GM18498 (cell line): ENCODE measurements around the gene FHL3.

Experiments
- ATAC-seq: cut with Tn5 transposase; IDR thresholded peaks from one replicate; pipeline ENCODE4 v1.9.1; 2021; ENCODE audit warnings: mild to moderate bottlenecking, moderate library complexity; ENCODE audit not compliant: unreplicated experiment

The FHL3 gene

GRCh38 chr1:38014724-38015424, 9.6 kb upstream of the FHL3 start:
- ATAC-seq: no peak

GRCh38 chr1:38014171-38014570, 8.9 kb upstream of the FHL3 start:
- ATAC-seq: no peak

GRCh38 chr1:38013227-38013622, 7.9 kb upstream of the FHL3 start:
- no peak for ATAC-seq

- ATAC-seq: peak; percentile 95
These were observed 7.3 kb upstream of the FHL3 start, which contains the start of gene UTP11 for GRCh38 chr1:38012363-38013226. UTP11 (plus strand) TSS chr1:38012734; CDS start chr1:38012803, 69 bp downstream.

- no peak for ATAC-seq
These were observed 4.5 kb upstream of the FHL3 start for GRCh38 chr1:38009841-38010180.

GRCh38 chr1:38009088-38009840, 4.0 kb upstream of the FHL3 start:
- ATAC-seq: no peak

GRCh38 chr1:38006008-38006828, 904 bp upstream of the FHL3 start:
- no peak for ATAC-seq

- ATAC-seq: peak; percentile 15
These were observed 818 bp downstream of the FHL3 start for GRCh38 chr1:38004284-38005108.

GRCh38 chr1:38003261-38004250, 1.8 kb downstream of the FHL3 start:
- no peak for ATAC-seq

- no peak for ATAC-seq
These were observed 4.5 kb downstream of the FHL3 start for GRCh38 chr1:38000529-38001455.

GRCh38 chr1:38000233-38000528, 5.1 kb downstream of the FHL3 start:
- ATAC-seq: no peak

GRCh38 chr1:37999430-38000232, 5.7 kb downstream of the FHL3 start:
- no peak for ATAC-seq

- no peak for ATAC-seq
These were observed 6.3 kb downstream of the FHL3 start for GRCh38 chr1:37998913-37999429.

- ATAC-seq: no peak
These were observed 7.1 kb downstream of the FHL3 start for GRCh38 chr1:37998089-37998808.

- ATAC-seq: no peak
These were observed 7.8 kb downstream of the FHL3 start for GRCh38 chr1:37997256-37998088.
